ENCODE measurements around the gene CHCHD6.

Gene CHCHD6

DNA sequence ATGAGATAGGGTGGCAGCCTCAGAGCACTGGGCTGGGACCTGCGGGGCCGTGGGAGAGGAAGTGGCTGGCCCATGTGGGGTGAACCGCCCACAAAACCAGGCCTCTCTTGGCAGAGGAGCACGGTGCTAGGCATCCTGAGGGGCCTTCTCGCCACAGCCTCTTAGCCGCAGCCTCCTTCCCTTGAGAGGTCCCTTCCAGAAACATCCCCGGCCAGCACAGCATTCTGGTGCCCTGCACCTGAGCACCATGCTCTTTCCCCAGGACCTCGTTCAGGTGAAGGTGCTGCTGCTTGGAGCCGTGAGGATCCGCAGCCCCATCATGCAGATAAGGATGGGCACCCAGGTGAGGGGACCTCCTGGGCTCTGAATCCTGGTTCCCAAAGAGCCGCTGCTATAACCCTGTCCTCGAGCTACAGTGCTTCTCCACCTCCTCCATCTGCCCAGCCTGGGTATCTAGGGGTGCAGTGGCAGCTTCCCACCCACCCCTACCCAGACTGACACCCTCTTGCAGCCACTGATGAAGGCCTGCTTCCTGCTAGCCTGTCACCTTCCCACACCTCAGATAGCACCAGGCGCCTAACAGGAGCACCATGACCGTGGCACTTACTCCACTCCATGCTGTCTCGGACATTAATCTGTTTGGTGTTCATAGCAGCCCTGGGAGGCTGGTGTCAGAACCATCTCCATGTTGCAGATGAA lies 37.9 kb upstream of the CHCHD6 start:
- DNase-seq (no peak), ATAC-seq (peak; percentile 10)
- Mint-ChIP-seq H3K27me3 (peaks cover 3% of the 10 kb centered on the region), H3K27ac (no peak overlapping the region), H3K4me1 (no peaks in the 10 kb centered on the region), H3K9me3 (peaks cover 2 to 6% of the 10 kb centered on the region in 2 donors), H3K4me3 (no peak overlapping the region)

DNA sequence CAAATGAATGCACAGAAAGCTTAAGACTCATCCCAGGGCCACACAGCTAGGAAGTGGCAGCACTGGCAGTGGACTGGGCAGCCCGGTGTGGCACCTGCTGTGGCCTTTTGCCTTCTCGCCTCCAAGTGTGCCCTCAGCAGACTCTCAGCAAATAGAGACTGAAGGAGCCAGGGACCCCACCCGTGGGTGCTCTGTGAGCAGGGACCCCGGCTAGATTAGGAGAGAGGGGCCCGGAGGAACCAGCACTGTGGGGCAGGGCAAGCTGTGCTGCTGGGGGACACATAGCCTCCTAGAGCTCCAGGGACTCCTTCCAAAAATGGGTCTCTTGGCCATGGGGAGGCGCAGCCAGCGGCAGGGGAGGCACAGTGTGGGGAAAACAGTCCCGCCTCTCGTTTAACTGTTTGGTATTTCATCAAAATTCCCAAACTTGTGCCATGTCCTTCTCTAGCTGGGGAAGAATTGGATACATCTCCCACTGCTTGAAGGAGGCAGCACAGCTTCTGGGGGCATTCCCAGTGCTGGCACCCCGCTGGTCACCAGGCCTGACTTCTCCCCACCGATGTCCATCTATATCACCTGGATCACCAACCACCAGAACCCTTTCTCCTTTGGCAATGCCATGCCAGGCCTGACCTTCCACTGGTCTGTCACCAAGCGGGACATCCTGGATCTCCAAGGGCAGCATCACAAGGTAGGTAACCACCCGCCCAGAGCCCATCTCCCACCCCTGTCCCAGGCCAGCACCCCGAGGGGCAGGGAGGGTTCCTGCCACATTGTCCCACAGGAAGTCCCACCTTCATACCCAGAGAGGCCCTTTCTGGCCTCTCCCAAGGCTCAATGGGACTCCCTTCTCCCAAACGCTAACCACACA lies 37.1 kb upstream of the CHCHD6 start:
- Mint-ChIP-seq H3K9me3 (peaks cover 7 to 10% of the 10 kb centered on the region in 2 donors), H3K27me3 (no peaks in the 10 kb centered on the region), H3K4me3 (no peak overlapping the region), H3K4me1 (no peaks in the 10 kb centered on the region), H3K27ac (peak overlapping the region in 1 of 2 donors; percentile 20)
- ATAC-seq (no peak), DNase-seq (no peak)

DNA sequence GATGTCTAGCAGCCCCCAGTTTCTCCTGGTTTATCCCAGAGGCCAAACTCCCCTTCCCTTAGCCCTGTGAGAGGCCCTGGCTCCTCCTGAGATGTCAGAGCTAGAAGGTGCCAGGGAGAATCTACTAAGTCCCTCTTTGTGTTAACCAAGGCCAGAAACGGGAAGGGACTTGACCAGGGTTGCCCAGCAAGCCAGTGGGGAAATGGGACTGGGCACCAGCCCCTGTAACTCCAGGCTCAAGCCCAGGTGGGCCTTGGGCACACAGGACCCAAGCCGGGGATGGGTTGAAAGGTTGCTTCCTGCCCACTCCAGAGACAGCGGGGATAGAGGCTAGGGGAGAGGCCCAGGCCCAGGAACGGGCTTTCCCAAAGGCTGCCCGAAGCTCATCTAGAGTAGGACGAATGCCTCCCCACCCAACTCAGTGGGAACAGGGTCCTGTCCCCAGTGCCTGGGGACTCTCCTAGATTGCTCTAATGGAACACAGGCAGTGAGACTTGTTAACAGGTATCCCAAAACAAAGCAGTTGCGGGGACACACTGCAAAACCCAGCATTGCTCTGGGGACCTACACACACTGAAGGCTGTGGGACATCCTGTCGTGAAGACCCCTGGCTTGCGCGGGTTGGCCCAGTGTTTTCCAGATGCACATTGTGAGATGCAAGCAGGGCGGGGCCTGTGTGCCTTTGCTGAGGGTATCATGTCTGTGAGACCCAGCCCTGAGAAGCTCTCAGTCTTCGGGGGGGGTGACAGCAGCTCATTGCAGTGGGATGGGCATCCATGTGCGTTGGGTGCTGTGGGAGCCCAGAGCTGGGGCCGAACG lies 36.2 kb upstream of the CHCHD6 start:
- peaks cover 7 to 10% of the 10 kb centered on the region in 2 donors for H3K9me3 Mint-ChIP-seq
- ATAC-seq (no peak), DNase-seq (no peak)
- no peak overlapping the region for H3K27ac Mint-ChIP-seq
- no peaks in the 10 kb centered on the region for H3K27me3 Mint-ChIP-seq
- H3K4me1 Mint-ChIP-seq = no peaks in the 10 kb centered on the region
- no peak overlapping the region for H3K4me3 Mint-ChIP-seq

DNA sequence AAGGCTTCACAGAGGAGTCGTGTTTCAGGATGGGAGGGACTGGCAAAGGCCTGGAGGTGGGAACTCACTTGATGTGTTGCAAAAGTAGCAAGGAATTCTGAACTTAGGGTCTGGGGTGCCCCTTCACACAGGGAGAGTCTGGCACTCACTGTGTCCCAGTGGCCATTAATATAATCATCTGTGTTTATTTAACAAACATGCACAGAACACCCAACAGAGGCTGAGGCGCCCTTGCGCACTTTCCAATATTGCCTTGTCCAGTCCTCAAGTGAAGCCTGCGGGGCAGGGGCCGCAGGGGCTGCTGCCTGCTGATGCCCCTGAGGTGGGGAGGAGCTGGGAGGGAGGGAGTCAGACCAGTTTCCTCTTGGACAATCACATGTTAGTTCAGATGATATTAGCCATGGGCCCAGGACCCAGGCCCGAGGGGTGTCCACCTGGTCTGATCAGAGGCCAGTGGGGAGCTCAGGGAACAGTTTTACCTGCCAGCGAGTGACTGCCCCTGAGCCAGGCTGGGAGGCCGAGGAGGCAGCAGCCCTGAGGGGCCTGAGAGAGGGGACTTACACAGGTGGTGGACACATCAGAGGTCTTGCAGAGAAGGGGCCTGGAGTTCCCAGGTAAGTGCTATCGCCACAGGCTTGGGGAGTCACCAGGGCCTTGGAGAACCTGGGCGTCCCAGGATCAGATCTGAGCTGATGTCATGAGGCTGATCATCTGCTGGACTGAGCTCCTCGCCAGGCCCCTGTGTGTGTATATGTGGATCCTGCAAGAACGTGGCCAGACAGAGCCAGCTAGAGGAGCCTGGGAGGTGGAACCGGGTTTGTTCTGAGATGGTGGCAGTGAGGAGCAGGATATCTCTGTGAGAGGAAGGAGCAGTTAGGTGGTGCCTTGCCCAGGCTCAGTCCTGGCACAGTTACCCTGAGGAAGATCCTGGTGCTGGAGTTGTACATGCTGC lies 35.3 kb upstream of the CHCHD6 start:
- ATAC-seq (no peak), DNase-seq (no peak)
- peaks cover 10 to 13% of the 10 kb centered on the region in 2 donors for H3K9me3 Mint-ChIP-seq
- no peak overlapping the region for H3K27ac Mint-ChIP-seq
- H3K27me3 Mint-ChIP-seq = no peaks in the 10 kb centered on the region
- no peak overlapping the region for H3K4me3 Mint-ChIP-seq
- H3K4me1 Mint-ChIP-seq = no peaks in the 10 kb centered on the region

DNA sequence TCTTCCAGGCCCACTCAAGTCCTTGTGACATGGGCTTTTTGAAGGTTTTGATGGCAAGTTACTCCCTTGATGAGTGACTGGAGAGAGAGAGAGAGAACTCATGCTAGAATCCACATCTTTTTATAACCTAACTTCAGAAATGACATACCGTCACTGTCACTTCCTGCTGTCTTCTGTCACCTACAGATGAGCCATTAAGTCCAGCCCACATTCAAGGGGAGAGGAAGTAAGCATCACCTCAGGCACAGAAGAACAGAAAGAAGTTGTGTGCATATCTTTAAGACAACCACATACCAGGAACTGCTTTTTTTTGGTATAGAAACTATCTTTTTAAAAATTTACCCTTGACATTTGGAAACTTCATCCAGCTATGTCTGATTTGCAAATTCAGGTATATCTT lies 32.5 kb upstream of the CHCHD6 start:
- no peak overlapping the region for H3K4me3 Mint-ChIP-seq
- ATAC-seq (peak; percentile 79), DNase-seq (no peak)
- no peaks in the 10 kb centered on the region for H3K4me1 Mint-ChIP-seq
- peaks cover 10 to 13% of the 10 kb centered on the region in 2 donors for H3K9me3 Mint-ChIP-seq
- H3K27me3 Mint-ChIP-seq = no peaks in the 10 kb centered on the region
- no peak overlapping the region for H3K27ac Mint-ChIP-seq

DNA sequence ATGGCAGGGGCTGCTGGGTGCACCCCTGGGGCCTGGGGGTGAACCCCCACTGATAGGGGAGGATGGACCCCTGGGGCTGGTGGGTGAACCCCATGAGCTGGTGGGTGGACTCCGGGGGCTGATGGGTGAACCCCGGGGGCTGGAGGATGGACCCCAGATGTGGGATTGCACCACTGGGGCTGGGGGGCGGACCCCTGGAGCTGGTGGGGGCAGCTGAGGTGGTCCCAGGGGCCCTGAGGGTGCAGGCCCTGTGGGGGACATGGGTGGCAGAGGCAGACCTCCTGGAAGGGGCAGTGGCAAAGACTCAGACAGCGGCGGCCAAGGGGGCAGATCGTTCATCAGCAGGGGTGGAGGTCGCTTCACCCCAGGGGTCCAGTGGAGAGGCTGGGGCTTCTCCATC lies 31.7 kb upstream of the CHCHD6 start:
- peak; percentile 57 for ATAC-seq

DNA sequence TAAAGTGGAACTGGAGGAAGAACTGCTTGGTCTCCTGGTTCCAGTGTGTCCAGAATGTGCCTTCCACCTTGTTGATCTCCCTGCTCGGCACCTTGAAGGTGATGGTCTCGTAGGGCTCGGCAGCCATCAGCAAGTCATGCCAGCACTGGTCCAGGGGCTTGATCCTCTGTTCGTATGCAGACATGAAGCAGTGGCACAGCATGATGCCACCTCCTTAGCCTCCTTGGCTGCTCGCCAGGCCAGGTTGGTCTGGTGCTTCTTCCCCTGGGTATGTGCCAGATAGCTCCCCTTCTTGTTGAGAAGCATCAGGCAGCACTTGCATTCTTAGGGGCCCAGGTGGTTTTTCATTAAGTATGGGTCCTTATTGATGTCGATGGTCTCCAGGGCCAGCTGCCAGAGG lies 31.3 kb upstream of the CHCHD6 start:
- no peak for ATAC-seq
- H3K27ac Mint-ChIP-seq = no peak overlapping the region
- H3K4me3 Mint-ChIP-seq = no peak overlapping the region
- DNase-seq = no peak
- H3K4me1 Mint-ChIP-seq = no peaks in the 10 kb centered on the region
- H3K9me3 Mint-ChIP-seq = peaks cover 10 to 13% of the 10 kb centered on the region in 2 donors
- no peaks in the 10 kb centered on the region for H3K27me3 Mint-ChIP-seq

More for the DNA sequence above, 31.7 kb upstream of the CHCHD6 start:
- H3K4me1 Mint-ChIP-seq = no peaks in the 10 kb centered on the region
- H3K27ac Mint-ChIP-seq = no peak overlapping the region
- no peaks in the 10 kb centered on the region for H3K27me3 Mint-ChIP-seq
- no peak for DNase-seq
- H3K9me3 Mint-ChIP-seq = peaks cover 10 to 13% of the 10 kb centered on the region in 2 donors
- H3K4me3 Mint-ChIP-seq = no peak overlapping the region

DNA sequence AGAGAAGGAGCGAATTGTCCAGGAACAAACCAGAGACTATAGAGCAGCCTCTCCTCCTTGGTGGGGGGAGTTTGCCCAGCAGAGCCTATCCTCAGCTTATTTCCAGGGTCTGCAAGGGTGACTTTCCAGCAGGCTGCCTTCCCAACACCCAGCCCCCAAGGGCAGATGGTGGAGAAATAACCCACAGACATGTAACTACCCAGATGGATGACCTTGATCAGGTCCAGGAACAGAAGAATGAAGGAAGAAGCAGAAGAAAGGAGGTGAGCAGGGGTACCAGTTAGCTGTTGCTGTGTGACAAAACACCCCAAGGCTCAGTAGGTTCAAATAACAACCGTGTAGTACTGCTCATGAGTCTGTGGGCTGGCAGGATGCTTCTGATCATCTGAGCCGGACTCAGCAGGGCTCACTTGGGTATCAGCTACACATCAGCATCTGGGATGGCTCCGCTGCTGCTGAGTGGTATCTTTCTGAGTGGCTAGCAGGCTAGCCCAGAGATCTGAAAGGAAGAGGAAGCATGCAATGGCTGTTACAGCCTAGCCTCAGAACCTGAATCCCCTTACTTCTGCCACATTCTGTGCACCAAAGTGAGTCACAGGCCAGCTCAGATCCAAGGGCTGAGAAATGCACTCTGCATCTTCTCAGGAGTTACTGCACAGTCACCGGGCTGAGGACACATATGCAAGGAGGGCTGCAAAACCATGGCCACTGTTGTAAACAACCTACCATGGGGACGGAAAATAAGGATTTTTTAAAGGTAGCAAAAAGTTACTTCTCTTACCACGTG lies 26.9 kb upstream of the CHCHD6 start:
- Mint-ChIP-seq H3K4me1 (peaks cover 8% of the 10 kb centered on the region), H3K4me3 (no peak overlapping the region), H3K27ac (no peak overlapping the region), H3K27me3 (peaks cover 11% of the 10 kb centered on the region), H3K9me3 (peaks cover 0 to 6% of the 10 kb centered on the region in 2 donors)
- ATAC-seq (no peak), DNase-seq (no peak)

DNA sequence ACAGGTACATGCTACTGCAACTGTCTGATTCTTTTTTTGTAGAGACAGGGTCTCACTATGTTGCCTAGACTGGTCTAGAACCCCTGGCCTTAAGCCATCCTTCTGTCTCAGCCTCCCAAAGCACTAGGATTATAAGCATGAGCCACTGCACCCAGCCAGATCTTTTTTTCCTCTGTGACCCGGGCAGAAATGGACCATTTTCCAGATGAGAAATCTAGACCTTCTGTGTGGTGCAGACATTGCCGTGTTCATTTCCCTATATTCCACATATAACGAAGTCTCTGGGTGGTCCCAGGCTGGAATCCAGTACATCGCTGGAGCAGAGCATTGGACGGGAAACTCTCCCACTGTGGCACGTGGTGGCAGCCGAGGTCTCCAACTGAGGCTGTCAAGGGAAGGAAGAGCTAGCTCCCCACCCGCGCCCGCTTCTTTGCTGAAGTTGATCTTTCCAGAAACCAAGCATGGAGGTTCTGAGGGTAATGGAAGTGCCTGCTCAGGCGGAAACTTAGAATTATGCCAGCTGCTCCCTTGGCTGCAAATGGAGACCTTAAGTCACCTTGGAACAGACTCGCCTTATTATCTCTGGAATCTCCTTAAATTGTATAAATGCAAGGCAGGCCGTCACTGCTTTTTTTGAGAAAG lies 26.1 kb upstream of the CHCHD6 start:
- ATAC-seq (no peak), DNase-seq (no peak)
- peaks cover 11% of the 10 kb centered on the region for H3K27me3 Mint-ChIP-seq
- H3K4me3 Mint-ChIP-seq = no peak overlapping the region
- no peak overlapping the region for H3K27ac Mint-ChIP-seq
- H3K9me3 Mint-ChIP-seq = peaks cover 0 to 6% of the 10 kb centered on the region in 2 donors
- H3K4me1 Mint-ChIP-seq = peaks cover 8% of the 10 kb centered on the region

DNA sequence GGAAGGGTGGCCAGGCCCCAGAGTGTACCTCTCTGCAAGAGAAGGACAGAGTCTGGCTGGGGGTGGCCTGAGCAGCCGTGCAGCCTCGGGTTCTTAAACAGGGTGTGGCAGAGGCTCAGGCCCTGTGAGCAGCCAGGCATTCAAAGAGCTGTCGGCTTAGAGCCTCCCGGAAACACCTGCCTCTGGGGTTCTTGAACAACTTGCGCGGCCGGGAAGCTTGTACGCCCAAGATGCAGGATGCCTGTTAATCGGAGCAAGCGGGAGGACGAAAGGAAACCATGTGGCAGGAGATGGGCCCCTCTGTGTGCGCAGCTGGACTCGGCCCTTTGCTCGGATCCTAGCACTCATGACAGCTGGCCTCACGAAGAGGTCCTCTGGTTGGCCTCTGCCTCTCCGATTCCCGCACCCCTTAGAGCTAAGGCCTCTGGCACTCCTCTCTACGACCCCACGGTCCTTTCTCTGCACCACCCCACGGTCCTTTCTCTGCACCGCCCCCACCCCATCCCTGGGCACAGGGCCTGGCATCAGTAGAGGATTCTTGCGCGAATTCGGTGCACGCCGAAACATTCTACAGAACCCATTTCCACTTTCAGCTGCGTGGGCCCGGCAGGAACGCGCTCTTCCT lies 25.2 kb upstream of the CHCHD6 start:
- Mint-ChIP-seq H3K4me1 (peaks cover 8% of the 10 kb centered on the region), H3K9me3 (no peaks in the 10 kb centered on the region), H3K4me3 (peak overlapping the region; percentile 10 to 60), H3K27ac (no peak overlapping the region), H3K27me3 (peaks cover 11% of the 10 kb centered on the region)
- ATAC-seq (peak; percentile 43), DNase-seq (no peak)

DNA sequence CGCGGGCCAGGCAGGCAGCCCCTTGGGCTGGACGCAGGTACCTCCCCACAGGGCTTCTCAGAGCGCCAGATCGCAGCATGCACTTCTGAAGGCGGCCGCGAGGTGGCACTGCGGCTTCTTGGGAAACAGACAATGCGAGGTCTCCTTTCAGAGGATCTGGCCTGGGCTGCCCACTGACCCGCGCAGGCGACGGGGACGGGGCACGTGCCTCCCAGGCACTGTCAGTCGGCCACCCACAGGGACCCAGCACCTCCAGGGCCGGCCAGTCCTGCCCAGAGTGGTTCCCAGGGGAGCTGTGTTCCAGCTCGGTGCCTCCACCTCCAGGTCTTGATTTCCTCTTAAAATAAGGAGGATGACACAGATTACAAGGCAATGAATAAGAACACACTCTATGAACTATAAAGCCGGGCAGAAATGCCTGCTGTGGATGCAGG lies 24.7 kb upstream of the CHCHD6 start:
- H3K4me1 Mint-ChIP-seq = peaks cover 8% of the 10 kb centered on the region
- DNase-seq = peak; percentile 77 to 78
- ATAC-seq = peak; percentile 87
- peak overlapping the region; percentile 10 to 60 for H3K4me3 Mint-ChIP-seq
- peaks cover 11% of the 10 kb centered on the region for H3K27me3 Mint-ChIP-seq
- H3K9me3 Mint-ChIP-seq = no peaks in the 10 kb centered on the region
- no peak overlapping the region for H3K27ac Mint-ChIP-seq

DNA sequence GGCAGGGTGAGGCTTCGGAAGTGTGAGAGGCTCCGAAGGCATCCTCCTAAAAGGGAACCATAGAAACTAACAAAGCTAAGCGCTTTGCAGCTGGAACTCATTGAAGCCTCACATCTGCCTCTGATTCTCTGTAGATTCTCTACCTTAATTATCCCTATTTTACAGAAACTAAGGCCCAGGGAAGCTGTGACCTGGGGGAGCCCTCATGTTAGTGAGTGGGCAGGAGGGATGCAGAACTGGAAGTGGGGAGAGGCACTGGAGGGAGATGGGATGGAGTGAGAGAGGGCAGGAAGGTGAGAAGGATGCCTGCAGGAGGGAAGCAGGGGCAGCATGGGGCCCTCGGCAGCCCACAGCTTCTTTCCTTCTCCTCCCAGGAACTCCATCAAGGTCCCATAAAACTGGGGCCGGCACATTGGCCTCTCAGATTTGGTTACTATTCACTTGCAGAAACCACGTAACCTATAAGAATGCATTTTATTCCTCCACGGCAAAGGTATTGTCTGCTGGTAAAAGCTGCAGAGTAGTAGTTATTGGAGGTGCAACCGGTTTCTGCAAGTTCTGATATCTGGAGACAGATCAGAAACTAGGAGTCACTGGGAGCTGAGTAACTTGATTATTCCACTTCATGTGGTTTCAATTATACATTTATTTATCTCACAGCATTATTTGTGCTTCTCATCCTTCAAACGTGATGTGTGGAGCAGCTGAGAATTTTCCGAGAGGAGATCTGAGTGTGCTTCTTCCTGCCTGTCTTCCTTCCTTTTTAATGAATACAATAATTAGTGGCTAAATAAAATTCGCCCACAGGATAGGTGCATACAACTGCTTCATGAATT lies 24.0 kb upstream of the CHCHD6 start:
- no peak for ATAC-seq
- DNase-seq = no peak
- peaks cover 11% of the 10 kb centered on the region for H3K27me3 Mint-ChIP-seq
- H3K4me3 Mint-ChIP-seq = no peak overlapping the region
- H3K9me3 Mint-ChIP-seq = no peaks in the 10 kb centered on the region
- H3K4me1 Mint-ChIP-seq = peaks cover 8% of the 10 kb centered on the region
- H3K27ac Mint-ChIP-seq = no peak overlapping the region

DNA sequence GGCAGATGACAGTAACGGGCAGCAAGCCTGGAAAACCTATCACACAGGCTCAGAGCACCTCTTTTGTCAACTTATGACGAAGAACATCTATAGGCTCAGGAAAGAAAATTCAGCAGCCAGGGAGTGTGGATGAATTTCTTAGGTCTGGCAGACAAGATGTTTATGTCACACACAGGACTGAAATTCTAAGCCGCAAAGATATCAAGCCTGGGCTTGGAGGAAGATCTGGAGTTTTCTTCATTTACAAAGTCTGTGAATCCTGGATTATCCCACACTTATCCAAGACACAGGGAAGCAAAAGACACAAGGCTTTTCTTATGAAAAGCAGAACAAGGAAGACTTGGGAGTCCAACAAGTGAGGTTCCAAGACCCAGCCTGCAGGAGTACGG lies 23.4 kb upstream of the CHCHD6 start:
- Mint-ChIP-seq H3K4me3 (no peak overlapping the region), H3K4me1 (peaks cover 8% of the 10 kb centered on the region), H3K9me3 (no peaks in the 10 kb centered on the region), H3K27me3 (peaks cover 11% of the 10 kb centered on the region), H3K27ac (no peak overlapping the region)
- no peak for DNase-seq
- ATAC-seq = no peak
